ENCODE measurements around the gene NKAIN2.

Gene NKAIN2

DNA sequence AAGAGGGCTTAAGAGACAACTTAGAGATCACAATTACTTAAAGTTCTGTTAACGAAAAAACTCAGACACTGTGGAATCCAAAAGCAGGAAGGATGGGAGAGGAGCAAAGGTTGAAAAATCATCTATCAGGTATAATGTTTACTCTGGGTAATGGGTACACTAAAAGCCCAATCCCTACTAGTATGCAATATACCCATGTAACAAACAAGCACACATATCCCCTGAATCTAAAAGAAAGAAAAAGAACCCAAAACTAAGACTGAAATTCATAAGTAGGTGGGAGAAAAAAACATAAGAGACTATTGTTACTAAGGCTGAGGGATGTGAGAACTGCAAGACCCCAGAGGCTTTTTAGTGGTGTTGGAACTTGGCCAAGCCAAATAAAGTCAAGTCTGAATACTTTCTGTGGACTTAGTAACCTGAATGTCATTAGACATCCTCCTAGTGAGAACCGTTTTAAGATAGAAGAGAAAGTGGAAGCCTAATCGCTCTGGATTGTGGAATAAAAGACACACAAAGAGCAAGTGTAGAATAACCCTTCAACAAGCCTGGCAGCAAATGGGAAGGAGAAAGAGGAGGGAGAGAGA, 969.2 kb downstream of the NKAIN2 start:
- TF ChIP-seq, protein P1, sequence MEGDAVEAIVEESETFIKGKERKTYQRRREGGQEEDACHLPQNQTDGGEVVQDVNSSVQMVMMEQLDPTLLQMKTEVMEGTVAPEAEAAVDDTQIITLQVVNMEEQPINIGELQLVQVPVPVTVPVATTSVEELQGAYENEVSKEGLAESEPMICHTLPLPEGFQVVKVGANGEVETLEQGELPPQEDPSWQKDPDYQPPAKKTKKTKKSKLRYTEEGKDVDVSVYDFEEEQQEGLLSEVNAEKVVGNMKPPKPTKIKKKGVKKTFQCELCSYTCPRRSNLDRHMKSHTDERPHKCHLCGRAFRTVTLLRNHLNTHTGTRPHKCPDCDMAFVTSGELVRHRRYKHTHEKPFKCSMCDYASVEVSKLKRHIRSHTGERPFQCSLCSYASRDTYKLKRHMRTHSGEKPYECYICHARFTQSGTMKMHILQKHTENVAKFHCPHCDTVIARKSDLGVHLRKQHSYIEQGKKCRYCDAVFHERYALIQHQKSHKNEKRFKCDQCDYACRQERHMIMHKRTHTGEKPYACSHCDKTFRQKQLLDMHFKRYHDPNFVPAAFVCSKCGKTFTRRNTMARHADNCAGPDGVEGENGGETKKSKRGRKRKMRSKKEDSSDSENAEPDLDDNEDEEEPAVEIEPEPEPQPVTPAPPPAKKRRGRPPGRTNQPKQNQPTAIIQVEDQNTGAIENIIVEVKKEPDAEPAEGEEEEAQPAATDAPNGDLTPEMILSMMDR (IDR thresholded peaks at IDR 0.05; ENCODE audit: low read depth, low read length, missing control alignments): no peak
- no peak for DNase-seq (ENCODE audit: extremely low read depth, low read depth)
- H3K4me3 ChIP-seq (replicated peaks; ENCODE audit: low read depth, low read length): no peak overlapping the region

- TF ChIP-seq, protein P1 (IDR thresholded peaks at IDR 0.05; ENCODE audit: low read depth, low read length, missing control alignments): no peak
- H3K4me3 ChIP-seq (replicated peaks; ENCODE audit: low read depth, low read length): no peak overlapping the region
Observed at GRCh38 chr6:124775121-124775520, 971.5 kb downstream of the NKAIN2 start.

DNA sequence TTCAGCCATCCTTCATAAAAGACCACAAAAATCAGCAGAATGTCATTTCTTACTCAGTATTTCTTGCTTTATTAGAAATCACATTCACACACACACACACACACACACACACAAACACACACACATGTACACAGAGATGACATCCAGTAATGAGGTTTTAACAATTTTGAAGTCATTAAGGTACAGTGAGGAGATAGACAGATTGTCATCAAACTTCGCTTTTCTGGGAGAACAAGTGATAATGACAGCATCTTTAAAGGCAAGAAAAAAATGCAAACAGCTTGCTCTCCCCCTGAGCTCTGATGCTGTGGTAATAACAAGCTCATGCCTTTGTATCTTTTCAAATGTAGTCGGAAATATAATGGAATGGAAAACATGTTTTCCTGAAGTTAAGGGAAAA, 974.2 kb downstream of the NKAIN2 start:
- no peak overlapping the region for H3K4me3 ChIP-seq (replicated peaks; ENCODE audit: low read depth, low read length)
- DNase-seq (ENCODE audit: extremely low read depth, low read depth): no peak
- TF ChIP-seq, protein P1 (IDR thresholded peaks at IDR 0.05; ENCODE audit: low read depth, low read length, missing control alignments): no peak

More at GRCh38 chr6:124775121-124775520, 971.5 kb downstream of the NKAIN2 start:
- DNase-seq (ENCODE audit: extremely low read depth, low read depth): no peak

- TF ChIP-seq, protein P1 (IDR thresholded peaks at IDR 0.05; ENCODE audit: low read depth, low read length, missing control alignments): no peak
- DNase-seq (ENCODE audit: extremely low read depth, low read depth): peak; percentile 6
- no peak overlapping the region for H3K4me3 ChIP-seq (replicated peaks; ENCODE audit: low read depth, low read length)
Observed at GRCh38 chr6:124780623-124781022, 977.0 kb downstream of the NKAIN2 start.

- H3K4me3 ChIP-seq (replicated peaks; ENCODE audit: low read depth, low read length): no peak overlapping the region
- DNase-seq (ENCODE audit: extremely low read depth, low read depth): no peak
- TF ChIP-seq, protein P1 (IDR thresholded peaks at IDR 0.05; ENCODE audit: low read depth, low read length, missing control alignments): no peak
Observed at GRCh38 chr6:124783344-124783743, 979.7 kb downstream of the NKAIN2 start.

- no peak for DNase-seq (ENCODE audit: extremely low read depth, low read depth)
- no peak overlapping the region for H3K4me3 ChIP-seq (replicated peaks; ENCODE audit: low read depth, low read length)
- TF ChIP-seq, protein P1 (IDR thresholded peaks at IDR 0.05; ENCODE audit: low read depth, low read length, missing control alignments): no peak
Observed at GRCh38 chr6:124791156-124791555, 987.5 kb downstream of the NKAIN2 start.

- TF ChIP-seq, protein P1 (IDR thresholded peaks at IDR 0.05; ENCODE audit: low read depth, low read length, missing control alignments): no peak
Observed at GRCh38 chr6:124792386-124792785, 988.7 kb downstream of the NKAIN2 start.

More at GRCh38 chr6:124792386-124792785, 988.7 kb downstream of the NKAIN2 start:
- H3K4me3 ChIP-seq (replicated peaks; ENCODE audit: low read depth, low read length): no peak overlapping the region
- no peak for DNase-seq (ENCODE audit: extremely low read depth, low read depth)

Measured in HFF-Myc (cell line).